NCI-H187 (cell line): Measurements from ENCODE around the gene PUM2.
A peak's percentile ranks its signal among the peaks of the same experiment; 100 is the strongest.
"Not testable (repeated sequence)": the region's sequence is repeated elsewhere in the genome, so short reads cannot be mapped to it uniquely, and the experiment has no call there.

Experiments
- DNase-seq, 2 experiments: peaks; one replicate each; lab custom pipeline; 2025; lab: John Stamatoyannopoulos, UW

PUM2 gene

DNA sequence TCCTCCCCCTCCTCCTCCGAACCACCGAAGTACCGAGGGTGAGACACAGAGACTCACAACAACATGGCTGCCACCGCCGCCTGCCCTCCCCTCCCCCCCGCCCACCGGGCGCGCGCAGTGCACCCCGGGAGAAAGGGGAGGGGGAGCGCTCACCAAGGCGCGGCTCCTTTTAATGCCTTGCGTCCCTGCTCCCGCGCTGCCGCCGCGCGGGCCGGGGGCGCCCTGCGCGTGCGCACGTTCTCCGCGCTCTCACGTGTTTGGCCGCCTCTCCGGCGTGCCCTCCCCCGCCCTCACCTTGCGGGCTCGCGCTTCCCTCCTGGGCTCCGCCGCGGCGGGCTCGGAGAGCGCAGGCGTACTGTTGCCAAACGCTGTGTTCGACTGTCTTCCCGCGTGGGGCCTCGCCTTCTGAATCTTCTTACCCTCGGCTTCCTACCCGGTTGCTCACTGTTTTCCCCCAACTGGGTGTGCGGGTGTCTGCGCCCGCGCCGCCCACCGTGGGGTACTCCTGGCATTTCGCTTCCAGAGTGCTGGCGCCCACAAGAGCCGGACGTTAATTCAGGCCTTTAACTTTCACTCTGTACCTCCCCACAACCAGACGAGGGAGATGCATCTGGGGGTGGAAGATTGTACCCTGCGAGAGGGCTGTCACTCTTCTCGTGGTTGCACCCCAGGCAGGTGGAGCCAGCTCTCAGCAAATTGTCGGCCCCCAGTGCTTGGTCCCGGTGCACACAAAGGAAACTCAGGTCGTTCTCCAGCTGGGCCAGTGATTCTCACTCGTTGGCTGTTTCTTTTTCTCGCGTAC, at the start of gene PUM2:
PUM2 (minus strand) TSS at position 92 of the 802 bp plus-strand sequence. CDS start 23,484 bp downstream, outside the sequence.
- peak; percentile 97 to 99 for DNase-seq

GRCh38 chr2:20400306-20400705, 49.7 kb upstream of the PUM2 start:
- DNase-seq, result no peak

- DNase-seq, result no peak
Observed at GRCh38 chr2:20398956-20399567, 48.4 kb upstream of the PUM2 start.

- DNase-seq, result no peak
Observed at GRCh38 chr2:20397811-20398447, 47.3 kb upstream of the PUM2 start.

- DNase-seq, result no peak
Observed at GRCh38 chr2:20396356-20397000, 45.8 kb upstream of the PUM2 start.

DNA sequence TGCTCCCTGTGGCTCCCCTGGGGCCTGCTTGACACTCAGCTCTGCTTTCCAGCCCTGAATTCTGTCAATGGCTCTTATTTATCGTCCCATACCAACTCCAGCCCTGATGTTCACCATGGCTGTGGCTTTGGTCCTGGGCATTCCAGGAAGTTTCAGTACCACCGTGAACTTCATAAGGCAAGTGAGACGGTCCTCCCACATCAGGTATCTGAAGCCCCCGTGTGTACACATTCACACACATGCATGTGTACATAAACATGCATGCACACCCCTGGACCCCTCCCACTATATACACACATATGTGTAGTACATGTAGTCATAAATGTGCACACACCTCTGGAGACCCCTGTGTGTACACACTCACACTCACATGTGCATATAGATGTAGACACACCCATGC, 43.3 kb upstream of the PUM2 start:
- DNase-seq, result no peak

GRCh38 chr2:20391951-20392699, 41.5 kb upstream of the PUM2 start:
- DNase-seq, result no peak

GRCh38 chr2:20390524-20391123, 40.0 kb upstream of the PUM2 start:
- DNase-seq, result no peak

DNA sequence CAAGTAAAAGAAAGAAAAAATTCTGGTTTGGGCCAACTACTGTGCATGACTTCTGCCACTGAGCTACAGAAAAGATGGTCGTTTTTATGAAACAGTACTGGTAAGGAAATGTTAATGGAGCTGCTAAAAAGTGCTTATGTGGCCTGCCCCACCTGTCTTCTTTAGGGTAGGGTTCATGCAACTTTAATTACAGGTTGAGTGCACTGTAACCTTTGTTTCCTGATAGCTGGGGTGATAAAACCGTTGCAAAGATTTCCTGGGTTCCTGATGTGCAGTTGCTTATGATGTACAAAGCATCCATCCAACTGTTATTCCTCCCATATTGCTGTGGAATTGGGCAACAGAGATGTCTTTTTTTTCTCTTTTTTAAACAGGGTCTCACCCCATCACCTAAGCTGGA, 34.3 kb upstream of the PUM2 start:
- DNase-seq, result no peak

DNA sequence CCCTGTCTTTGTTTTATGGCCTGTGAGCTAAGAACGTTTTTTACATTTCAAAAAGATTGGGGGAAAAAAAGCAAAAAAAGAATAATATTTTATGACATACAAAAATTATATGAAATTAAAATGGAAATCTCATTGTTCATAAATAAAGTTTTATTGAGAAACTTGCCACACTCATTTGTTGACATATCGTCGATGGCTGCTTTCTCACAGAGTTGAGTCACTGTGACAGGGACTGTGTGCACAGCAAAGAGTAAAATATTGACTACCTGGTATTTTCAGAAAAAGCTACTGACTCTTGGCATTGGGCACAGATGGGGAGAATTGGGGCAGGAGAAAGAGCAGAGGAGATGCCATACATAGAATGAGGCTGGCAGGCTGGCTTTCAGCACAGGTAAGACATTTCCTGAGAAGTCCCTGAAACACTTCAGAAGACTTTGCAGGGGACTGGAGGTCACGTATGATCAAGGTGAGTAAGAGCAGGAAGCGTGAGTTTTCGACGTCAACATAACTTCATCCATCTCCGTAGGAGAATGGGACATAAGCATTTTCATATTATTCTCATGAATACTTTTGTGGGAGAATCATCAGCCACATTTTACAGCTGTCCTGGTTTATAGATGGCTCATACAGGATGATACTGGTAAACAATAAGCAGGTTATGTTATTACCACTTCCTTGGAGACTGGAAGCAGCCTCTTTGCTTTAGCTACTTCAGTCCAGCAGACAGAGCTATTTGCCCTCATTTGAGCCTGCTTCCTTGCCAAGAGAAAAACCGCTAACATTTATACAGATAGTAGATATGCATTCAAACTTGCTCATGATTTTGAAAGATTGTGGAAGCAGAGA, 32.5 kb upstream of the PUM2 start:
- DNase-seq, result no peak

DNA sequence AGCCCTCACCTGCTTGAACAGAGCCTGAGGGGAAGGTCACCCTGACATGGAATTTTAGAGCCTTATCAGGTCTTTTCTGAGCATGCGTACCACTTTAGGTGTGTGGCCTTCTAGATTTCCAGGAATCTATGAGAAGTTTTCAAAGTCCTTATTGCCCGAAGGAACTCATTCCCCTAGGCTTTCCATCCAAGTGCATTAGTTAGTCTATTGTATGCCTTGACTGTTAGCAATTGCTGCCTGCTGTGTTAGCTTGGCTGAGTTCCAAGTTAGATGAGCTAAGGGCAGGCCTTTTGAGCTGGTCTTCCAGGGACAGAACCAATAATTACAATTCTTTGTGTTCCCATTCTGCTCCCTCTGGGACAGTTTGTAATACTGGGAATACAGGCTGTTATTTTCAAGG, 30.8 kb upstream of the PUM2 start:
- DNase-seq, result peak; percentile 36 to 63

DNA sequence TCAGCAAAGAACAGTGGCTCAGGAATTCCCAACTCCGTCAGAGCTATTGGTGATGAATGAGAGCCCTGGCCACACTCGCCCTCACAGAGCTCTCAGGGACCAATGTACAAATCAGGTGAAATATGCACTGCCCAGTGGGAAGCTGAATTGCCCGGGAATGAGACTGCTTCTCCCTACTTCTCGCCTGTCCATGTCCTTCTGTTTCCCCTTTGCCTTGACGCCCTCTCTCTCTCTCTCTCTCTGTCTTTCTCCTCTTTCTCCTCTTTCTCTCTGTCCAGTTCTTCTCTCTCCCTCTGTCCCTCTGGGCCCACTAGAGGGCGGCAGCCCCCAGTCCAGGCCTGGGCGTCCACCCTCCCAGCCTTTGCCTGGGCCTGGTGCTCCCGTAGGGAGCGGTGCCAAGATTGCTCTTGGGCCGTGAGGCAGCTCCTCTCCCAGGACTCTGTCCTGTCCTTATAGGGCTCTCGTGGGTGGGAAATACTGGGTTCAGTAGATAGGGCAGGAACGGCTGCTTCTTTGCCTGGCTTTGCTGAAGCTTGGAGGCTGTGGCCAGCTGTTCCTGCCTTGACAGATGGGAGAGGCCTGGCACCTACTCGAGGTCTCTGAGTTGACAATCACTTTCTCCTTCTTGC, 28.4 kb upstream of the PUM2 start:
- no peak for DNase-seq

- DNase-seq, result no peak
Observed at GRCh38 chr2:20378341-20378740, 27.7 kb upstream of the PUM2 start.

DNA sequence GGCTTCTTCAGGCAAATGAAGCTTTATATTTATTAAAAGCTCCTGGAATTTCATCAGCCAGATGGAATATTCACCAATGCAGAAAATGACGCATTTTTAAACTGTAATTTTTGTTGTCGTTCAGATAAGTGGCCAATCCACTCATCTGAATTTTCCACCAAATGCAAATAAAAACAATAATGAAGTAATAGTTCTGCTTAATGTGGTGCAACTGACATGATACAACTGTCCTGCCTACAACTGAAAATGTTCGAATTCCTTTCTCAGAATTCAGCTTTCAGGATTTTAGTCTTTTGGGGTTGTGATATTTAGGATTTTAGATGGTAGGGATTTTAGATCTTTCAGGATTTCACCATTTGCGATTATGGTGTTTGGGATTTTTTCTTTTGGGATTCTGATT, 27.1 kb upstream of the PUM2 start:
- no peak for DNase-seq

GRCh38 chr2:20374982-20375381, 24.3 kb upstream of the PUM2 start:
- DNase-seq, result not testable (repeated sequence)

GRCh38 chr2:20372896-20373640, 22.4 kb upstream of the PUM2 start:
- no peak for DNase-seq

DNA sequence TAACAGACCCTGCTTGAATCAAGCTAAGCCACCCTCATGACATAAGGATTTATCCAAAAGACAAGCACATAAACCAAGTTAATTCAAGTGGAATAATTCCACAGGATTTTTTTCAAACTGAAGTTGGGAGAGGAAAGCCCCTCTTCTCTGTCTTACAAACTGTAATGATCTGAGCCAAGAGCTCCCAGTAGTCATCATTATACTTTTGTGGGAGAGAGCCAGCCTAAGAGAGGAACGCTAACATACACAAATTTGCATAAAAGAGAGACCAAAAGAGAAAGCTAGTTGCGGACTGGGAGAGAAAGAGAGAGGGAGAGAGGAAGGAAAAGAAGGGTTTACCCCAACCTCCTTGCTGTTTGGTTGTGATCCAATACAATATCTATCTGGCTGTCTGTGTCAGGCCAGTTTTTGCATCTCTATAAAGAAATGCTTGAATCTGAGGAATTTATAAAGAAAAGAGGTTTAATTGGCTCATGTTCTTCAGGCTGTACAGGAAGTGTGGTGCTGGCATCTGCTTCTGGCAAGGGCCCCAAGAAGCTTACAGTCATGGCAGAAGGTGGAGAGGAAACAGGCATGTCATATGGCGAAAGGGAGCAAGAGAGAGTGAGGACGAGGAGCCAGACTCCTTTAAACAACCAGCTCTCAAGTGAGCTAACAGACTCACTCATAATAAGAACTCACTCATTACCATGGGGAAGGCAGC, 20.8 kb upstream of the PUM2 start:
- no peak for DNase-seq

DNA sequence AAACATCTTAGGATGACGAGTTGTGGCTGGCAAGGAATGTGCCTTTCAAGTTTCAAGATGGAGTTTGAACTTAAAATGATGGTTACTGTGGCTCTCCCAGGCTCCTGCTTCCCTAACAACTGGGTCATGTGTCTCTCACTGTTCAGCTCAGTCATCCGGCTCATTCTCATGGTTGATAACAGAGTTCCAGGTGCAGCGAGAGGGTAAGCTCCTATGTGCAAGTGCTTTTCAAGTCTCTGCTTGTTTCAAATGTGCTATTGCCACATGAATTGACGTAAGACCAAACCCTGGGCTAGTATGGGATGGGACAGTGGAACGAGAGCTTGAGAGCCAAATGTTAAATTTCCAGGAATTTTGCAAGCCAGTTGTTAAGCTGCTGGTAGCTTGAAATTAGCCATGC, 19.5 kb upstream of the PUM2 start:
- no peak for DNase-seq

GRCh38 chr2:20369366-20369765, 18.7 kb upstream of the PUM2 start:
- no peak for DNase-seq
